Sigmoid colon (tissue), 7 donors: ENCODE data around the gene NAP1L4. TPM values are rescaled to one million over a fixed set of nuclear protein-coding genes. Genes with fewer than 3 reads are reported as not detected.

ENCODE experiments used
- DNase-seq: peaks from one replicate; pipeline ENCODE4 v3.0.0-alpha.2; 2019
- H3K27ac ChIP-seq, 4 donors: fragments of 200-600 bp; sonication (generic); one replicate each; pipeline ENCODE4 v1.5.1; 2016 to 2019; ENCODE audit warnings: mild to moderate bottlenecking in 1 of 4
- H3K27me3 ChIP-seq, 3 donors: fragments of 200-600 bp; sonication (generic); one replicate each; pipeline ENCODE4 v1.5.1; 2019; ENCODE audit warnings: mild to moderate bottlenecking in 1 of 3
- H3K36me3 ChIP-seq, 4 donors: fragments of 200-600 bp; sonication (generic); one replicate each; pipeline ENCODE4 v1.5.1; 2016 to 2019
- H3K4me1 ChIP-seq, 4 donors: fragments of 200-600 bp; sonication (generic); one replicate each; pipeline ENCODE4 v1.5.1; 2017 to 2019
- H3K4me3 ChIP-seq, 4 donors: fragments of 200-600 bp; sonication (generic); one replicate each; pipeline ENCODE4 v1.5.1; 2017 to 2019; ENCODE audit warnings: mild to moderate bottlenecking in 2 of 4, moderate library complexity in 1 of 4
- H3K9me3 ChIP-seq, 4 donors: fragments of 200-600 bp in 3 of 4; sonication (generic) in 3 of 4; one replicate each; pipeline versions ENCODE4 v1.5.1 to v1.6.1; 2013 to 2019
- EP300 ChIP-seq, 4 donors: sonication (generic); formaldehyde crosslinking; IDR thresholded peaks; one replicate each; pipeline ENCODE4 v1.6.1; 2017; ENCODE audit warnings: antibody characterized with exemption in 4 of 4
- POLR2A ChIP-seq, 2 donors: fragments of 450-650 bp; IDR thresholded peaks; one replicate each; pipeline ENCODE4 v1.6.1; 2016; ENCODE audit warnings: antibody characterized with exemption in 2 of 2, mild to moderate bottlenecking in 2 of 2, moderate library complexity in 2 of 2
- POLR2AphosphoS5 ChIP-seq, 4 donors: sonication (generic); formaldehyde crosslinking; IDR thresholded peaks; one replicate each; pipeline ENCODE4 v1.6.1; 2017; ENCODE audit warnings: antibody characterized with exemption in 4 of 4
- WGBS, 2 donors: extraction: QIAGEN DNeasy Blood & Tissue Kit; methylation state at CpG; one replicate each; pipeline ENCODE4 v1.1.7; 2013; 5-methylcytosine and 5-hydroxymethylcytosine counted together
- intact Hi-C: fragments of 100-400 bp; cut with DNase I; formaldehyde crosslinking; loops from one replicate; pipeline ENCODE4 v1.15.1; 2023
- polyA plus RNA-seq, 3 donors: library from polyadenylated mRNA; stranded (reverse); fragments of 200-250 nt; gene quantifications; one replicate each; pipeline ENCODE4 v1.2.3, GENCODE V29; 2013
- total RNA-seq, 4 donors: library from RNA; depleted of rRNA; stranded (reverse); fragments of >200 nt; gene quantifications; one replicate each; pipeline ENCODE4 v1.1.0, GENCODE V29; 2016
- TF ChIP-seq, protein P1 (sequence below), 4 experiments: fragments of 450-650 bp in 3 of 4; fragments of 200-600 bp in 1 of 4; IDR thresholded peaks; one replicate each; pipeline ENCODE4 v1.5.1; 2016 to 2019; ENCODE audit warnings: antibody characterized with exemption in 4 of 4, mild to moderate bottlenecking in 3 of 4, moderate library complexity in 2 of 4
- donor health status: healthy with polysubstance abuse.
- donor health status: Bipolar disorder and iron deficiency.
- donor health status: healthy.

Gene NAP1L4
- total and polyA plus RNA-seq, 7 donors, result 55.9 to 102 (median 88.7) TPM

DNA sequence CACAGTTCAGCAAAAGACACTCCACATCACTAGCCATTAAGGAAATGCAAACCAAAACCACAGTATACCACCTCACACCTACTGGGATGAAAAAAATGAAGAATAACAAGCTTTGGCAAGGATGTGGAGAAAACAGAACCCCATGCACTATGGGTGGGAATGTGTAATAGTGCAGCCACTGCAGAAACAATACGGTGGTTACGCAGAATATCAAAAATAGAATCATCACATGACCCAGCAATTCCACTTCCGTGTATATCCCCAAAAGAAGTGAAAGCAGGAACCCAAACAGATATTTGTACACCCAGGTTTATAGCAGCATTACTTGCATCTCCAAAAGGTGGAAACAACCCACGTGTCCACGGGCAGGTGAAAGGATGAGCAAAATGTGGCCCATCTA, 44.3 kb upstream of the NAP1L4 start:
- Histone ChIP-seq H3K4me1 (peaks cover 0 to 5% (median under 1%) of the 10 kb centered on the region in 4 donors), H3K27me3 (no peaks in the 10 kb centered on the region), H3K4me3 (no peak overlapping the region), H3K27ac (peak overlapping the region in 1 of 4 donors; percentile 23), H3K9me3 (no peaks in the 10 kb centered on the region), H3K36me3 (peaks cover 20 to 91% (median 58%) of the 10 kb centered on the region in 4 donors)
- DNase-seq, result no peak
- TF ChIP-seq POLR2A (IDR thresholded peaks at IDR 0.05) (no peak), EP300 (IDR thresholded peaks at IDR 0.05) (no peak), POLR2AphosphoS5 (IDR thresholded peaks at IDR 0.05) (no peak)
- TF ChIP-seq, protein P1, sequence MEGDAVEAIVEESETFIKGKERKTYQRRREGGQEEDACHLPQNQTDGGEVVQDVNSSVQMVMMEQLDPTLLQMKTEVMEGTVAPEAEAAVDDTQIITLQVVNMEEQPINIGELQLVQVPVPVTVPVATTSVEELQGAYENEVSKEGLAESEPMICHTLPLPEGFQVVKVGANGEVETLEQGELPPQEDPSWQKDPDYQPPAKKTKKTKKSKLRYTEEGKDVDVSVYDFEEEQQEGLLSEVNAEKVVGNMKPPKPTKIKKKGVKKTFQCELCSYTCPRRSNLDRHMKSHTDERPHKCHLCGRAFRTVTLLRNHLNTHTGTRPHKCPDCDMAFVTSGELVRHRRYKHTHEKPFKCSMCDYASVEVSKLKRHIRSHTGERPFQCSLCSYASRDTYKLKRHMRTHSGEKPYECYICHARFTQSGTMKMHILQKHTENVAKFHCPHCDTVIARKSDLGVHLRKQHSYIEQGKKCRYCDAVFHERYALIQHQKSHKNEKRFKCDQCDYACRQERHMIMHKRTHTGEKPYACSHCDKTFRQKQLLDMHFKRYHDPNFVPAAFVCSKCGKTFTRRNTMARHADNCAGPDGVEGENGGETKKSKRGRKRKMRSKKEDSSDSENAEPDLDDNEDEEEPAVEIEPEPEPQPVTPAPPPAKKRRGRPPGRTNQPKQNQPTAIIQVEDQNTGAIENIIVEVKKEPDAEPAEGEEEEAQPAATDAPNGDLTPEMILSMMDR (IDR thresholded peaks at IDR 0.05), result no peak
- intact Hi-C loops, result loop anchor here (2.0 kb wide), 1 partner anchor 180 kb away; no protein-coding TSS in a partner anchor
- 74 to 89% methylated on average over 5 of the region's 5 CpGs for WGBS, 2 donors

DNA sequence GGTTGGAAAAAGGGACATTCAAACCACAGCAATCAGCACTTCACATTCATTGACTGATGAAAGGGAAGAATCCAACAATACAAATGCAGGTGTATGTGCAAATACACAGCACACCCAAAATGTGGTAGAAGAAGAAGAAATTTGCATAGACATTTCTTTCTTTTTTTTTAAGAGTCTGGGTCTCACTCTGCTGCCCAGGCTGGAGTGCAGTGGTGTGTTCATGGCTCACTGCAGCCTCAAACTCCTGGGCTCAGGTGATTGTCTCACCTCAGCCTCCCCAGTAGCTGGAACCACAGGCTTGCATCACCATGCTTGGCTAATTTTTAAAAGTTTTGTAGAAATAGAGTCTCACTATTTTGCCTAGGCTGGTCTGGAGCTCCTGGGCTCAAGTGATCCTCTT, 43.2 kb upstream of the NAP1L4 start:
- Histone ChIP-seq H3K4me1 (peaks cover 0 to 5% (median 2%) of the 10 kb centered on the region in 4 donors), H3K4me3 (no peak overlapping the region), H3K27ac (no peak overlapping the region), H3K27me3 (no peaks in the 10 kb centered on the region), H3K36me3 (peaks cover 14 to 91% (median 50%) of the 10 kb centered on the region in 4 donors), H3K9me3 (no peaks in the 10 kb centered on the region)
- TF ChIP-seq EP300 (IDR thresholded peaks at IDR 0.05), result no peak
- TF ChIP-seq POLR2AphosphoS5 (IDR thresholded peaks at IDR 0.05), result no peak
- TF ChIP-seq, protein P1 (IDR thresholded peaks at IDR 0.05), result no peak
- TF ChIP-seq POLR2A (IDR thresholded peaks at IDR 0.05), result no peak
- intact Hi-C loops, result no loop called here
- no peak for DNase-seq

DNA sequence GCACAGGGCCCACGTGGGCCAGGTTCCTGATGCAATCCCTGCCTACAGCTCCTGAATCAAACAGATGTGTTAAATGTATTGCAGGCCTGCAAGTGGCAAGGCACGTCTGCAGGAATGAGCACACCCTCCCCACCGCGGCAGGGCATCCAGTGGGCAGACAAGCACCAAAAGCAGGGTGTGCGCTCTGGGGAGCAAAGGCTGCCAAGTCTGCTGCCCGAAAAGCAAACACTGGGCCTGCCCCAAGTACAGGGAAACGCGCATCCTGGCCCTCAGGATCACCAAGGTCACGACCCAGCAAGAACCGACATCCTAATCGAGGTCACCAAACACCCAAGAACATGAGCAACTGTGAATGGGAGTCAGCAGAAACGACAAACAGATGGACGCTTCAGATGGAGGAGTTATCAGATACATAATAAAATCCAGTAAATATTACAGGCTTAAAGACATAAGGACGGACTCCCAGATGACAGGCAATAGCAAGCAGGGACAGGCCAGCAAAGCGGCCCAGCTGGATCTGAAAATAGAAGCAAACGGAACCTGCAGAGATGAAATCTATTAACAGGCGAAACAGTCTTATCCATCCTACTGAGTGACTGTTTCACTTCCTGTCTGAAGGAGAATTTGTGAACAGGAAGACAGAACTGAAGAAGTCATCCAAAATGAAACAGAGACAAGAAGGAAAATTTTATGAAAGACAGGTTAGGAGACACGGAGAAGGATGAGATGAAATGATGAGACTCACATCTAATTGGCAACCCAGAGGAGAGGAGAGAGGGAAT, 38.4 kb upstream of the NAP1L4 start:
- Histone ChIP-seq H3K4me3 (no peak overlapping the region), H3K9me3 (no peaks in the 10 kb centered on the region), H3K4me1 (peaks cover 0 to 8% (median 0%) of the 10 kb centered on the region in 4 donors), H3K36me3 (peaks cover 18 to 90% (median 42%) of the 10 kb centered on the region in 4 donors), H3K27me3 (no peaks in the 10 kb centered on the region), H3K27ac (peak overlapping the region in 1 of 4 donors; percentile 10)
- TF ChIP-seq POLR2AphosphoS5 (IDR thresholded peaks at IDR 0.05) (no peak), POLR2A (IDR thresholded peaks at IDR 0.05) (no peak), EP300 (IDR thresholded peaks at IDR 0.05) (no peak)
- TF ChIP-seq, protein P1 (IDR thresholded peaks at IDR 0.05), result no peak
- intact Hi-C loops, result no loop called here
- DNase-seq, result no peak
- 82 to 89% methylated on average over 18 of the region's 18 CpGs for WGBS, 2 donors

DNA sequence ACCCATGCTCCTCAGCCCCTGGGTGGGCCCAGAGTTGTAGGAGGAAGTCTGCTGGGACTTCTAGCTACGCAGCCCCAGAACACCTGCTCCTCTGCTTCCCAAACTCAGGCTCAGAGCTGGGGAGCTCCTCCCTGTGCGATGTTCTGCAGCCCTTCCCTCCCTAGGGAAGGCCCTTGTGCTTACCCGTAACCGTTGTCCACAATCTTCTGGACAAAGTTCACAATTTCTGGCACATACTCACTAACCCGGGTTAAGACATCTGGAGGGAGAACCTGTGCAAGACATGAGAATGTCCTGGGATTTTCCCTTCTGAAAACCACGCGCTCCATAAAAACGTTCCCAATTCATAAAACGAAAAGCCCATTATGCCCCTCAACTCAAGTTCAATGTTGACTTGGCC, 36.7 kb upstream of the NAP1L4 start:
- no peak for DNase-seq
- peaks cover 22 to 92% (median 41%) of the 10 kb centered on the region in 4 donors for H3K36me3 ChIP-seq
- 26 to 75% methylated on average over 9 of the region's 9 CpGs for WGBS, 2 donors
- H3K27ac ChIP-seq, result no peak overlapping the region
- intact Hi-C loops, result no loop called here
- H3K4me1 ChIP-seq, result peaks cover 0 to 8% (median 0%) of the 10 kb centered on the region in 4 donors
- no peak overlapping the region for H3K4me3 ChIP-seq
- H3K9me3 ChIP-seq, result no peaks in the 10 kb centered on the region
- TF ChIP-seq POLR2A (IDR thresholded peaks at IDR 0.05), result no peak
- TF ChIP-seq POLR2AphosphoS5 (IDR thresholded peaks at IDR 0.05), result no peak
- TF ChIP-seq EP300 (IDR thresholded peaks at IDR 0.05), result no peak
- TF ChIP-seq, protein P1 (IDR thresholded peaks at IDR 0.05), result no peak
- no peaks in the 10 kb centered on the region for H3K27me3 ChIP-seq
